HepG2 (cell line): ENCODE measurements around the gene NUP85. TPM values are rescaled to one million over a fixed set of nuclear protein-coding genes. Genes with fewer than 3 reads are reported as not detected.

Source experiments
- ATAC-seq: fragments of 200-7000 bp; cut with Tn5 transposase; 3 replicates; pipeline ENCODE4 v1.9.1; 2020; ENCODE audit warnings: mild to moderate bottlenecking, moderate library complexity
- BruUV-seq: library from RNA; stranded (reverse); fragments of 400-500 nt; replicated peaks from 2 replicates; lab custom pipeline; 2021; lab: Mats Ljungman, UMichigan
- CTCF ChIA-PET: fragments of 300-600 bp; formaldehyde crosslinking; extraction: SDS; loops from one replicate; lab custom pipeline; 2021; ENCODE audit warnings: low total read pairs, inconsistent platforms, low intra/inter-chr PET ratio; lab: Yijun Ruan, JAX
- POLR2A ChIA-PET: fragments of 350-600 bp; sonication (Branson Sonifier 250); formaldehyde crosslinking; loops from one replicate; lab custom pipeline; 2020; ENCODE audit warnings: antibody characterized with exemption, inconsistent platforms; lab: Yijun Ruan, JAX
- DNase-seq: peaks from one replicate; pipeline ENCODE4 v3.0.0-alpha.2; 2015; ENCODE audit warnings: low spot score
- FAIRE-seq: peaks from 3 replicates; lab custom pipeline; 2011; peaks lifted over from hg19 to GRCh38; lab: Jason Lieb, UNC
- H2AFZ ChIP-seq: one replicate; pipeline ENCODE4 v1.6.1; 2011; ENCODE audit warnings: low read length, inconsistent platforms
- H3K27ac ChIP-seq: fragments of 300-600 bp; 3 replicates; pipeline ENCODE4 v1.8.0; 2011; ENCODE audit warnings: mixed run types, mild to moderate bottlenecking, mixed read lengths, low read length, inconsistent platforms; ENCODE audit not compliant: insufficient read depth; ENCODE audit errors: extremely low read length
- H3K27me3 ChIP-seq, 2 experiments: fragments of 200-600 bp in 1 of 2; 2 replicates in 1 of 2; 3 replicates in 1 of 2; pipeline versions ENCODE4 v1.6.0 to v1.8.0; 2011; ENCODE audit warnings: low read length in 2 of 2, mild to moderate bottlenecking in 2 of 2, moderate library complexity in 2 of 2, inconsistent platforms in 1 of 2; ENCODE audit not compliant: insufficient read depth in 2 of 2, control insufficient read depth in 1 of 2
- H3K36me3 ChIP-seq, 2 experiments: fragments of 200-600 bp in 1 of 2; replicated peaks in 1 of 2; 2 replicates in 1 of 2; 3 replicates in 1 of 2; pipeline versions ENCODE4 v1.5.1 to v1.8.0; 2011; ENCODE audit warnings: low read length in 2 of 2, inconsistent platforms in 1 of 2; ENCODE audit not compliant: insufficient read depth in 2 of 2, control insufficient read depth in 1 of 2
- H3K4me1 ChIP-seq: 2 replicates; pipeline ENCODE4 v1.5.1; 2012; ENCODE audit warnings: low read length, inconsistent platforms; ENCODE audit not compliant: insufficient read depth
- H3K4me2 ChIP-seq: 2 replicates; pipeline ENCODE4 v1.6.0; 2011; ENCODE audit warnings: low read depth, low read length, inconsistent platforms
- H3K4me3 ChIP-seq, 3 experiments: fragments of 200-600 bp in 1 of 3; sonication (generic), shearing (Covaris generic) in 1 of 3; replicated peaks in 1 of 3; 2 replicates each; pipeline ENCODE4 v1.5.1; 2011 to 2016; ENCODE audit warnings: low read length in 3 of 3, inconsistent platforms in 2 of 3, low read depth in 2 of 3, mild to moderate bottlenecking in 2 of 3, control low read depth in 1 of 3, mixed read lengths in 1 of 3; ENCODE audit not compliant: insufficient read depth in 1 of 3
- H3K79me2 ChIP-seq: one replicate; pipeline ENCODE4 v1.6.1; 2011; ENCODE audit warnings: low read length, inconsistent platforms; ENCODE audit not compliant: insufficient read depth
- H3K9ac ChIP-seq: 2 replicates; pipeline ENCODE4 v1.6.0; 2011; ENCODE audit warnings: mild to moderate bottlenecking, low read depth, low read length, inconsistent platforms; ENCODE audit not compliant: insufficient read depth
- H3K9me3 ChIP-seq: 2 replicates; pipeline ENCODE4 v1.5.1; 2012; ENCODE audit warnings: mild to moderate bottlenecking, low read length
- H4K20me1 ChIP-seq: 2 replicates; pipeline ENCODE4 v1.6.0; 2011; ENCODE audit warnings: inconsistent platforms, mild to moderate bottlenecking, low read length, moderate library complexity; ENCODE audit not compliant: insufficient read depth
- ASH2L ChIP-seq: fragments of 300-600, 200-600 bp; sonication (generic); IDR thresholded peaks from 2 replicates; pipeline ENCODE4 v1.7.0; 2017; ENCODE audit warnings: low read depth, mild to moderate bottlenecking, moderate library complexity, mixed read lengths, low read length; ENCODE audit not compliant: insufficient read length
- ATRX ChIP-seq: sonication (generic); formaldehyde crosslinking; IDR thresholded peaks from 2 replicates; pipeline ENCODE4 v1.4.0; 2020; ENCODE audit warnings: missing genetic modification reagents, borderline replicate concordance
- CTCF ChIP-seq: sonication (generic); formaldehyde crosslinking; IDR thresholded peaks from 2 replicates; pipeline ENCODE4 v1.5.0; 2020; ENCODE audit warnings: mild to moderate bottlenecking, missing genetic modification reagents, moderate library complexity
- DMAP1 ChIP-seq: IDR thresholded peaks from 2 replicates; pipeline ENCODE4 v1.6.1; 2016
- ERF ChIP-seq: IDR thresholded peaks from 2 replicates; pipeline ENCODE4 v1.6.1; 2018; ENCODE audit warnings: missing biosample characterization, missing genetic modification reagents
- IKZF5 ChIP-seq: IDR thresholded peaks from 2 replicates; pipeline ENCODE4 v1.6.1; 2018; ENCODE audit warnings: missing genetic modification reagents, mild to moderate bottlenecking, missing compliant biosample characterization
- ZBTB1 ChIP-seq: sonication (generic); formaldehyde crosslinking; IDR thresholded peaks from 2 replicates; pipeline ENCODE4 v1.4.0; 2020; ENCODE audit warnings: missing genetic modification reagents, borderline replicate concordance
- ZNF724P ChIP-seq: sonication (generic); formaldehyde crosslinking; IDR thresholded peaks from 2 replicates; pipeline ENCODE4 v1.8.0; 2022; ENCODE audit warnings: missing genetic modification reagents, borderline replicate concordance
- WGBS: methylation state at CpG from one replicate; pipeline ENCODE4 v1.1.6; 2017; ENCODE audit warnings: low lambda C conversion rate; 5-methylcytosine and 5-hydroxymethylcytosine counted together
- in situ Hi-C: cut with HindIII; loops from 2 replicates; pipeline ENCODE4 v1.10.0; 2017; ENCODE audit warnings: low pct_unique_long_range_greater_than_20kb; ENCODE audit not compliant: extremely low pct_ligation_motif_present
- intact Hi-C: fragments of 100-400 bp; cut with micrococcal nuclease; formaldehyde crosslinking; loops from one replicate; pipeline ENCODE4 v1.10.0; 2022; ENCODE audit not compliant: unreplicated experiment
- polyA plus RNA-seq, 8 experiments: library from polyadenylated mRNA; depleted of rRNA in 3 of 8; stranded (reverse) in 7 of 8; unstranded in 1 of 8; fragments of >200 nt; fragmentation: Illumina TruSeq in 4 of 8; extraction: Trizol in 4 of 8; gene quantifications; 2 replicates each; pipeline versions ENCODE4 v1.2.1 to v1.2.3, GENCODE V29; 2011 to 2016; ENCODE audit warnings: low read depth in 4 of 8, missing spikeins in 1 of 8, mixed read lengths in 1 of 8; ENCODE audit not compliant: insufficient read depth in 1 of 8
- total RNA-seq, 5 experiments: library from RNA; depleted of rRNA; stranded (reverse); fragments of >200 nt; fragmentation: Illumina TruSeq; extraction: Trizol; gene quantifications; 2 replicates each; pipeline ENCODE4 v1.2.3, GENCODE V29; 2016; ENCODE audit warnings: low read depth in 1 of 5
- TF ChIP-seq, protein P1 (sequence below): sonication (generic); formaldehyde crosslinking; IDR thresholded peaks from 2 replicates; pipeline ENCODE4 v1.5.1; 2020; ENCODE audit warnings: mild to moderate bottlenecking, missing genetic modification reagents, moderate library complexity
- TF ChIP-seq, protein P2 (sequence below): sonication (generic); formaldehyde crosslinking; IDR thresholded peaks from 2 replicates; pipeline ENCODE4 v1.5.0; 2020; ENCODE audit warnings: mild to moderate bottlenecking, missing genetic modification reagents
- TF ChIP-seq, protein P3 (sequence below): IDR thresholded peaks from 2 replicates; pipeline ENCODE4 v1.6.1; 2016; ENCODE audit warnings: missing genetic modification reagents, missing compliant biosample characterization

Gene NUP85
- total and polyA plus RNA-seq, 2 of the 13 experiments (the other 11 are each of a cell fraction or from before 2014, with no cell fraction given), result 89.1 to 124 TPM

GRCh38 chr17:75244133-75244866 lies 38.8 kb downstream of the NUP85 start:
- POLR2A ChIA-PET, result no interaction called here
- H3K4me1 ChIP-seq, result no peaks in the 10 kb centered on the region
- peaks cover 70 to 79% of the 10 kb centered on the region in 2 experiments for H3K36me3 ChIP-seq
- no peak overlapping the region for H3K9ac ChIP-seq
- no peak overlapping the region for H3K27ac ChIP-seq
- in situ Hi-C loops, result no loop called here
- no peak overlapping the region for H3K4me3 ChIP-seq
- H3K79me2 ChIP-seq, result peaks cover 4% of the 10 kb centered on the region
- no peak overlapping the region for H2AFZ ChIP-seq
- TF ChIP-seq, protein P1, sequence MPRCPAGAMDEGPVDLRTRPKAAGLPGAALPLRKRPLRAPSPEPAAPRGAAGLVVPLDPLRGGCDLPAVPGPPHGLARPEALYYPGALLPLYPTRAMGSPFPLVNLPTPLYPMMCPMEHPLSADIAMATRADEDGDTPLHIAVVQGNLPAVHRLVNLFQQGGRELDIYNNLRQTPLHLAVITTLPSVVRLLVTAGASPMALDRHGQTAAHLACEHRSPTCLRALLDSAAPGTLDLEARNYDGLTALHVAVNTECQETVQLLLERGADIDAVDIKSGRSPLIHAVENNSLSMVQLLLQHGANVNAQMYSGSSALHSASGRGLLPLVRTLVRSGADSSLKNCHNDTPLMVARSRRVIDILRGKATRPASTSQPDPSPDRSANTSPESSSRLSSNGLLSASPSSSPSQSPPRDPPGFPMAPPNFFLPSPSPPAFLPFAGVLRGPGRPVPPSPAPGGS (CRISPR knock-in tag), result no peak
- no peak for TF ChIP-seq ATRX
- TF ChIP-seq ZBTB1, result no peak
- no peak for TF ChIP-seq ASH2L
- no peak overlapping the region for H3K4me2 ChIP-seq
- no TSS peak for BruUV-seq
- intact Hi-C loops, result no loop called here
- H3K9me3 ChIP-seq, result no peaks in the 10 kb centered on the region
- CTCF ChIA-PET, result no interaction called here
- DNase-seq (no peak), ATAC-seq (no peak), FAIRE-seq (no peak)
- H3K27me3 ChIP-seq, result no peaks in the 10 kb centered on the region
- no peaks in the 10 kb centered on the region for H4K20me1 ChIP-seq
- WGBS, result 98% methylated on average over 22 of the region's 22 CpGs

- peaks cover 65 to 79% of the 10 kb centered on the region in 2 experiments for H3K36me3 ChIP-seq
- H2AFZ ChIP-seq, result no peak overlapping the region
- DNase-seq (no peak), FAIRE-seq (no peak), ATAC-seq (no peak)
- no TSS peak for BruUV-seq
- H3K79me2 ChIP-seq, result peaks cover 11% of the 10 kb centered on the region
- 0 out of 2 replicates have a peak, but pooled peaks cover under 1% of the 10 kb centered on the region for H3K4me1 ChIP-seq
- H3K4me3 ChIP-seq, result no peak overlapping the region
- ChIA-PET POLR2A (no interaction called here), CTCF (no interaction called here)
- no peaks in the 10 kb centered on the region for H3K27me3 ChIP-seq
- intact Hi-C loops, result no loop called here
- WGBS, result 95% methylated on average over 6 of the region's 6 CpGs
- TF ChIP-seq, protein P2, sequence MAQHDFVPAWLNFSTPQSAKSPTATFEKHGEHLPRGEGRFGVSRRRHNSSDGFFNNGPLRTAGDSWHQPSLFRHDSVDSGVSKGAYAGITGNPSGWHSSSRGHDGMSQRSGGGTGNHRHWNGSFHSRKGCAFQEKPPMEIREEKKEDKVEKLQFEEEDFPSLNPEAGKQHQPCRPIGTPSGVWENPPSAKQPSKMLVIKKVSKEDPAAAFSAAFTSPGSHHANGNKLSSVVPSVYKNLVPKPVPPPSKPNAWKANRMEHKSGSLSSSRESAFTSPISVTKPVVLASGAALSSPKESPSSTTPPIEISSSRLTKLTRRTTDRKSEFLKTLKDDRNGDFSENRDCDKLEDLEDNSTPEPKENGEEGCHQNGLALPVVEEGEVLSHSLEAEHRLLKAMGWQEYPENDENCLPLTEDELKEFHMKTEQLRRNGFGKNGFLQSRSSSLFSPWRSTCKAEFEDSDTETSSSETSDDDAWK (CRISPR knock-in tag), result no peak
- TF ChIP-seq ZNF724P, result no peak
- no peak for TF ChIP-seq ERF (CRISPR knock-in tag)
- TF ChIP-seq, protein P3, sequence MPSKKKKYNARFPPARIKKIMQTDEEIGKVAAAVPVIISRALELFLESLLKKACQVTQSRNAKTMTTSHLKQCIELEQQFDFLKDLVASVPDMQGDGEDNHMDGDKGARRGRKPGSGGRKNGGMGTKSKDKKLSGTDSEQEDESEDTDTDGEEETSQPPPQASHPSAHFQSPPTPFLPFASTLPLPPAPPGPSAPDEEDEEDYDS, result no peak
- TF ChIP-seq CTCF (CRISPR knock-in tag), result no peak
- no peak for TF ChIP-seq DMAP1
- no peak for TF ChIP-seq IKZF5 (CRISPR knock-in tag)
- no peak overlapping the region for H3K27ac ChIP-seq
- no peaks in the 10 kb centered on the region for H3K9me3 ChIP-seq
- no peak overlapping the region for H3K4me2 ChIP-seq
- H4K20me1 ChIP-seq, result no peaks in the 10 kb centered on the region
- H3K9ac ChIP-seq, result no peak overlapping the region
- in situ Hi-C loops, result no loop called here
Measured at GRCh38 chr17:75245011-75245410, 39.5 kb downstream of the NUP85 start.
